Frontal cortex (tissue), 4 donors: ENCODE results near the gene KCNQ1. TPM values are rescaled to one million over a fixed set of nuclear protein-coding genes. Genes with fewer than 3 reads are reported as not detected.

Experiments used
- DNase-seq, 2 donors: peaks; one replicate each; pipeline ENCODE4 v3.0.0; 2012; ENCODE audit warnings: low spot score in 2 of 2
- FAIRE-seq: peaks from 2 replicates; lab custom pipeline; 2012; peaks lifted over from hg19 to GRCh38; lab: Jason Lieb, UNC
- total RNA-seq: library from RNA; depleted of rRNA; stranded (reverse); fragments of >200 nt; gene quantifications from one replicate; pipeline ENCODE4 v1.2.3, GENCODE V29; 2014
- donor health status: control.
- donor health status: control.
- donor health status: control.

Gene KCNQ1
- total RNA-seq, 1 donor from 2014 or later: under 0.01 TPM

GRCh38 chr11:2422461-2423156, 22.2 kb upstream of the KCNQ1 start:
- FAIRE-seq: no peak
- DNase-seq: no peak

DNA sequence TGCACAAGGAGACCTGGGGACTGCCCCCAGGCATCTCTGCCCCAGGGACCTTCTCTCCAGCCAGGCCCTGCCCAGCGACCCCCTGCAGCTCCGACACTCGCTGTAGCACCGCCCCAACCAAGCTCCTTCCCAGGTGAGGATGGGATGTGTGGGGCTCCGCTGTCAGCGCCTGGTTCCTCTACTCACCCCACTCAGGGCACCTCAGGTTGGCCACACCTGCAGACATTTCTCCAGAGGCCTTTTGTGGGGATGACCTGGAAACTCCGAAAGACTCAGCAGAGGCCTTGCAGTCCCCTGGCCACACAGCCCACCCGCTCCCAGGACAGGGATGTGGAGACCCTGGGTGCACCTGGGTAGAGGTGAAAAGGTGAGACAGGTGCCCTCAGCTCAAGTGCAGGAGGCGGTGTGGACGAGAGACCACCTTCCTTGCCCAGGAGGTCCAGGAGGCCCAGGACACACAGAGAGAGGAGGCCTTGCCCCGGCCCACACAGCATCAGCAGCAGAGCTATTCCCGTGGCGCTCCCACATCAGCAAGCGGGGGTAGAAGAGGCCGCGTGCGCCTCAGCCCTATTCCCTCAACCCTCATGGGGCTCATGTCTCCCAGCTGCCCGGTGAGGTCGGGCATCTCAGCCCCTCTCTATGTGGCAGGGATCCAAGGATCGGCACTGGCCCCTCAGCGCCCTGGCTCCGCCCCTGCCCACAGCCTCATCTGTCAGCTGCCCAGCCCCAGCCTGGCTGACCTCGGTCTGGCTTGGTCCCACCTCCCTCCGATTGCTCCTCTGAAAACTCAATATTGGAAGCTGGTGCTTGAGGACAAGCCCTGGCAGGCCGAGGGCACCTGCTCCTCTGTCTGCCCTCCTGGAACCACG, 21.4 kb upstream of the KCNQ1 start:
- no peak for FAIRE-seq

GRCh38 chr11:2424811-2425495, 19.9 kb upstream of the KCNQ1 start:
- DNase-seq: no peak
- FAIRE-seq: no peak

More for the DNA sequence above, 21.4 kb upstream of the KCNQ1 start:
- DNase-seq: no peak

DNA sequence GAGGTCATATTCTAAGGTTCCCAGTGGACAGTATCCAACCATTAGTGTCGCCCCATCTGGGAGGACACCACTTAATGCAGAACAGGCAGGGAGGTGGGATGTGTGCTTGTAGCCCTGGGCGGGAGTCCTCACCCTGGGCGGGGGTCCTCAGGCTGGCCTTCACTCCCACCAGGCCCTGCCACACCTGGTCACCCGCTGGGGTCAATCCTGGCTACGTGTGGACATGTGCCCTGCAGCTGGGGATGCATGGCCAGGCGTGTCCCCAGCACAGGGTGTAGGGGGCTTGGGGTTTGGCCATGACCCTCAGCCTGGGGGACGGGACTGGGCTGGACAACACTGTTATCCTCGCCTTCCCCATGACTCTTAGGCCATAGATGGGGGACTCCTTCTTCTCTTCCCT, 19.3 kb upstream of the KCNQ1 start:
- FAIRE-seq: no peak
- DNase-seq: no peak

- FAIRE-seq (no peak), DNase-seq (no peak)
These were observed 18.6 kb upstream of the KCNQ1 start for GRCh38 chr11:2426221-2426620.

- DNase-seq (no peak), FAIRE-seq (no peak)
These were observed 17.8 kb upstream of the KCNQ1 start for GRCh38 chr11:2426826-2427521.

- FAIRE-seq: no peak
- DNase-seq: no peak
These were observed 17.0 kb upstream of the KCNQ1 start for GRCh38 chr11:2427721-2428321.

DNA sequence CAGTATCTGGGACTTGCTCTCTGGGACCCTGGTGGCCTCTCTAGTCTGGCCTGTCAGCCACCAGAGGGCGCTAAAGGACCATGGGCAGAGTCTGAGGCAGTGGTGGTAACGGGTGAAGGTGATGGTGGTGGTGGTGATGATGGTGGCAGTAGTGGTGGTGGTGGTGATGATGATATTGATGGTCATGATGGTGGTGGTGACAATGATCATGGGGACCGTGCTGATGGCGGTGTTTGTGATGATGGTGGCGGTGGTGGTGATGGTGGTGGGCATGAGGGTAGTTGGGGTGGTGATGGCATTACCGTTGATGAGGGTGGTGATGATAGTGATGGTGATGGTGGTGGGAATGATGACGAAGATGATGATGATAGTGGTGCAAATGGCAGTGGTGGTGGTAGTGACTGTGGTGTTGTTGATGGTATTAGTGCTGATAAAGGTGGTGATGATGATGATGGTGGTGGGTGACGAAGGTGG, 16.4 kb upstream of the KCNQ1 start:
- no peak for FAIRE-seq
- peak; percentile 62 to 74 for DNase-seq

GRCh38 chr11:2431395-2431794, 13.4 kb upstream of the KCNQ1 start:
- FAIRE-seq (no peak), DNase-seq (no peak)

- FAIRE-seq: no peak
These were observed 12.6 kb upstream of the KCNQ1 start for GRCh38 chr11:2432171-2432621.

GRCh38 chr11:2432628-2433071, 12.2 kb upstream of the KCNQ1 start:
- no peak for FAIRE-seq
- no peak for DNase-seq

More at GRCh38 chr11:2432171-2432621, 12.6 kb upstream of the KCNQ1 start:
- DNase-seq: no peak

GRCh38 chr11:2433106-2433925, 11.5 kb upstream of the KCNQ1 start:
- no peak for DNase-seq
- no peak for FAIRE-seq

DNA sequence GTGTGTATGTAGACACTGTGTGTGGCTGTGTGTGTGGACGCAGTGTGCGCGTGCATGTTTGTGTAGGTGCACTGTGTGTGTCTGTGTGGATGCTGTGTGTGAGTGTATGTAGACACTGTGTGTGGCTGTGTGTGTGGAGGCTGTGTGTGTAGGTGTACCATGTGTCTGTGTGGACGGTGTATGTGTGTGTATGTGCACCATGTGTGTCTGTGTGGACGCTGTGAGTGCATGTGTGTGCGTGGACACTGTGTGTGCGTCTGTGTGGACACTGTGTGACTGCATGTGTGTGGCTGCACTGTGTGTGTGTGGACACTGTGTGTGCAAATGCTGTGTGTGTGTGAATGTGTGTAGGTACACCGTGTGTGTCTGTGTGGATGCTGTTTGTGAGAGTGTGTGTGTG, 10.8 kb upstream of the KCNQ1 start:
- DNase-seq: no peak
- no peak for FAIRE-seq

DNA sequence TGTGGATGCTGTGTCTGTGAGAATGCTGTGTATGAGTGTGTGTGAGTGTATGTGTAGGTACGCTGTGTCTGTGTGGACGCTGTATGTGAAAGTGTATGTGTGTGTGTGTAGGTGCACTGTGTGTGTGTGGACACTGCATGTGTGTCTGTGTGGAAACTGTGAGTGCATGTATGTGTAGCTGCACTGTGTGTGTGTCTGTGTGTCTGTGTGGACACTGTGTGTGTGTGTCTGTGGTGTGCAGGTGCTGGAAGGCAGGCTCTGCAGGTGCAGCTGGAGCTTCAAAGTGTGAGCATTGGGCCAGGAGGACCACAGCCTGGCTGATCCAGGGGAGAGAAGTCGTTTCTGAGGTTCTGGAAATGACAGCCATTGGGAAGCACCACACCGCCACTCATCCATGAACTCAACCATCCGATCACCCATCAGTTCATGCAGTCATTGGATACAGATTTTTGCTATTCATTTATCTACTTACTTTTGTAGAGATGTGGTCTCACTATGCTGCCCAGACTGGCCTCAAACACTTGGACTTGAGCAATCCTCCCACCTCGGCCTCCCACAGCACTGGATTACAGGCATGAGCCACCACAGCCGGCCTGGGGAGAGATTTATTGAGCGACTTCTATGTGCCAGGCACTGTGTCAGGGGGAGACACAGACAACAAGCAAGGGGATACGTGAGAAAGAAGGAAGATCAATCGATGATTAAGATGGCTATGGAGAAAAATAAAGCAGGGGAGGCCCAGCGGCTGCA, 10.1 kb upstream of the KCNQ1 start:
- FAIRE-seq (no peak), DNase-seq (no peak)

GRCh38 chr11:2435288-2436012, 9.4 kb upstream of the KCNQ1 start:
- no peak for DNase-seq
- FAIRE-seq: no peak

- FAIRE-seq (no peak), DNase-seq (no peak)
These were observed 8.7 kb upstream of the KCNQ1 start for GRCh38 chr11:2436013-2436520.

DNA sequence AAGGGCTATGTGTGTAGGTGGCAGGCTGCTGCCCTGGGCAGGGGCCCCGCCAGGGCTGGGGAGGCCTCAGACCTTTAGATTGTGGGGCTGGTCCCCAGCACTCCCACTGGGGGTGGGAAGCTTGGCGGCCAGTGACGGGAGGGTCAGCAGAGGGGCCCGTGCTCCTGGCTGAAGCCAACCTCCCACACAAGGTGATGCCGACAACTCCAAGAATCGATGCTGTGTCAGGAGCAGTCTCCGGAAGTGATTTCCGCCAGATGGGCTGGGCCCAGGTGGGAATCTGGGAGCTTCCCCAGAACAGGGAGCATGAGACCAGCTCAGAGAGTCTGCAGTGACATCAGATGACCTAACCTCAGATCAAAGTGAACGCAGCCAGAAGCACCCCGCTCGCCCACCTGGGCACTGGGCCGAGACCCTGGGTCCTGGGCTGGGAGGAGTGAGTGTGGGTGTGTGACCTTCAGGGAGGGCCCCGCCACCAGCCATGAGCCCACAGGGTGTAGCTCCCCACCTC, 8.2 kb upstream of the KCNQ1 start:
- DNase-seq: no peak

More for the DNA sequence above, 8.2 kb upstream of the KCNQ1 start:
- FAIRE-seq: no peak
